ENCODE data around the gene SEPTIN6. TPM values are rescaled to one million over a fixed set of nuclear protein-coding genes. Genes with fewer than 3 reads are reported as not detected.

The SEPTIN6 gene
- total and polyA plus RNA-seq, 2 experiments from 2014 or later = 51.0 to 78.7 TPM

GRCh38 chrX:119646515-119646914, 46.5 kb downstream of the SEPTIN6 start:
- H3K4me3 ChIP-seq = no peak overlapping the region

GRCh38 chrX:119643696-119644095, 49.3 kb downstream of the SEPTIN6 start:
- Histone ChIP-seq H3K36me3 (no peaks in the 10 kb centered on the region), H3K27me3 (no peaks in the 10 kb centered on the region), H3K4me1 (ENCODE audit: low read depth) (no peaks in the 10 kb centered on the region), H3K9me3 (ENCODE audit: low read depth) (no peaks in the 10 kb centered on the region), H3K4me3 (no peak overlapping the region), H3K27ac (no peak overlapping the region)
- DNase-seq (ENCODE audit: low read depth in 1 of 2, low spot score in 1 of 2) = no peak
- TF ChIP-seq CTCF (IDR thresholded peaks at IDR 0.05; ENCODE audit: low read depth, low read length) = no peak

More at GRCh38 chrX:119646515-119646914, 46.5 kb downstream of the SEPTIN6 start:
- H3K4me1 ChIP-seq (ENCODE audit: low read depth) = no peaks in the 10 kb centered on the region
- no peaks in the 10 kb centered on the region for H3K9me3 ChIP-seq (ENCODE audit: low read depth)
- H3K36me3 ChIP-seq = no peaks in the 10 kb centered on the region
- H3K27ac ChIP-seq = no peak overlapping the region
- TF ChIP-seq CTCF (IDR thresholded peaks at IDR 0.05; ENCODE audit: low read depth, low read length) = no peak
- H3K27me3 ChIP-seq = no peaks in the 10 kb centered on the region
- no peak for DNase-seq (ENCODE audit: low read depth in 1 of 2, low spot score in 1 of 2)

Other genes starting within 250 kb of the SEPTIN6 start
- 373 and 552 TPM in 2 replicates for gene SLC25A5, start 224.7 kb downstream of the SEPTIN6 start, total RNA-seq
- gene SLC25A5, start 224.7 kb downstream of the SEPTIN6 start, polyA plus RNA-seq = 501 and 563 TPM in 2 replicates
- gene STEEP1, start 127.8 kb downstream of the SEPTIN6 start, total RNA-seq = 36.3 and 42.6 TPM in 2 replicates
- gene STEEP1, start 127.8 kb downstream of the SEPTIN6 start, polyA plus RNA-seq = 11.2 and 15.8 TPM in 2 replicates
- 41.7 and 44.0 TPM in 2 replicates for gene UBE2A, start 118.6 kb downstream of the SEPTIN6 start, total RNA-seq
- gene UBE2A, start 118.6 kb downstream of the SEPTIN6 start, polyA plus RNA-seq = 98.2 and 106 TPM in 2 replicates
- 4.3 and 5.1 TPM in 2 replicates for gene NKRF, start 86.7 kb downstream of the SEPTIN6 start, total RNA-seq
- 4.2 and 6.8 TPM in 2 replicates for gene NKRF, start 86.7 kb downstream of the SEPTIN6 start, polyA plus RNA-seq
- gene SOWAHD, start 65.4 kb upstream of the SEPTIN6 start, total RNA-seq = 0.95 and 1.3 TPM in 2 replicates
- gene SOWAHD, start 65.4 kb upstream of the SEPTIN6 start, polyA plus RNA-seq = 1.2 and 1.5 TPM in 2 replicates
- gene RPL39, start 98.5 kb upstream of the SEPTIN6 start, total RNA-seq = 789 and 2,257 TPM in 2 replicates
- gene RPL39, start 98.5 kb upstream of the SEPTIN6 start, polyA plus RNA-seq = 735 and 894 TPM in 2 replicates
- gene UPF3B, start 159.8 kb upstream of the SEPTIN6 start, total RNA-seq = 5.4 and 5.5 TPM in 2 replicates
- 22.2 and 25.1 TPM in 2 replicates for gene UPF3B, start 159.8 kb upstream of the SEPTIN6 start, polyA plus RNA-seq
- gene RNF113A, start 178.6 kb upstream of the SEPTIN6 start, total RNA-seq = 35.7 and 42.9 TPM in 2 replicates
- 26.0 and 28.3 TPM in 2 replicates for gene RNF113A, start 178.6 kb upstream of the SEPTIN6 start, polyA plus RNA-seq
- 38.3 and 71.7 TPM in 2 replicates for gene NDUFA1, start 178.7 kb upstream of the SEPTIN6 start, total RNA-seq
- 476 and 587 TPM in 2 replicates for gene NDUFA1, start 178.7 kb upstream of the SEPTIN6 start, polyA plus RNA-seq
- not detected in 2 replicates for gene AKAP14, start 202.7 kb upstream of the SEPTIN6 start, total RNA-seq
- not detected in 2 replicates for gene AKAP14, start 202.7 kb upstream of the SEPTIN6 start, polyA plus RNA-seq

Measured in cardiac muscle cell (in vitro differentiated cells and primary cell).